ES-I3 (cell line): ENCODE data around the gene SUCO.
"Not testable (repeated sequence)": the region's sequence is repeated elsewhere in the genome, so short reads cannot be mapped to it uniquely, and the experiment has no call there.

Experiments used
- H3K36me3 ChIP-seq: 2 replicates; pipeline ENCODE4 v1.6.1; 2013; ENCODE audit warnings: mild to moderate bottlenecking, low read length, control low read depth, moderate library complexity; ENCODE audit not compliant: insufficient read depth
- H3K4me1 ChIP-seq: 2 replicates; pipeline ENCODE4 v1.6.1; 2013; ENCODE audit warnings: mild to moderate bottlenecking, control low read depth, low read length; ENCODE audit not compliant: insufficient read depth
- H3K9ac ChIP-seq: 2 replicates; pipeline ENCODE4 v1.6.1; 2013; ENCODE audit warnings: low read depth, mild to moderate bottlenecking, low read length, moderate library complexity
- H3K9me3 ChIP-seq: 2 replicates; pipeline ENCODE4 v1.6.1; 2013; ENCODE audit warnings: mild to moderate bottlenecking, low read length, moderate library complexity; ENCODE audit not compliant: control insufficient read depth, insufficient read depth

SUCO gene

DNA sequence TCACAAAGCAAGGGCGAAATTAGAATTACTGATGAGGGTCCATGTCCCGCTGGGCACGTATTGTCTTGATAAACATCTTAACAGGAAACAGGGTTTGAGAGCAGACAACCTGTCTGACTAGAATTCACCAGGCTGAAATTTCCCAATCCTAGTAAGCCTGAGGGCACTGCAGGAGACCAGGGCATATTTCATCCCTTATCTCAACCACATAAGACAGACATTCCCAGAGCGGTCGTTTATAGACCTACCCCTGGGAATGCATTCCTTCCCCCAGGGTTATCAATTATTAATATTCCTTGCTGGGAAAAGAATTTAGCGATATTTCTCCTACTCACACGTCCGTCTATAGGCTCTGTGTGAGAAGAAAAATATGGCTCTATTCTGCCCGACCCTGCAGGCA lies 87.7 kb downstream of the SUCO start:
- not testable (repeated sequence) for H3K36me3 ChIP-seq, H3K9ac ChIP-seq, H3K9me3 ChIP-seq, H3K4me1 ChIP-seq

DNA sequence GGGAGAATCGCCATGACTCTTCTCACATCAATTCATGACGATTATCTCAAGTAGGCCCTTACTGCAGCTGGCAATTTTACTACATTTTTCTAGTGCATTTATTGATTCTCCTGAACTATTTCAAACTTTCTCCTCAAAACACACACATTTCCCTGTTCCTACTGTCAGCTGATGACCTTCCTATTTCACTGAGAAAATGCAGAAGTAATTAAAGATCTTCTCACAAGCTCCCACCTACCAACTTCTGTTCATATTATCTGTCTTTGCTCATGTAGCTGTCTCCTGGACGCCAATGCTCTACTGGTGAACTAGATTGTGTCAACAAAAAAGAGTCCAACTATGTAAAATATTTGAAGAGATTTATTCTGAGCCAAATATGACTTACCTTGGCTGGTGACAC lies 89.6 kb downstream of the SUCO start:
- H3K36me3 ChIP-seq = no peaks in the 10 kb centered on the region
- peaks cover 4% of the 10 kb centered on the region for H3K9me3 ChIP-seq
- H3K4me1 ChIP-seq = no peaks in the 10 kb centered on the region
- no peak overlapping the region for H3K9ac ChIP-seq

DNA sequence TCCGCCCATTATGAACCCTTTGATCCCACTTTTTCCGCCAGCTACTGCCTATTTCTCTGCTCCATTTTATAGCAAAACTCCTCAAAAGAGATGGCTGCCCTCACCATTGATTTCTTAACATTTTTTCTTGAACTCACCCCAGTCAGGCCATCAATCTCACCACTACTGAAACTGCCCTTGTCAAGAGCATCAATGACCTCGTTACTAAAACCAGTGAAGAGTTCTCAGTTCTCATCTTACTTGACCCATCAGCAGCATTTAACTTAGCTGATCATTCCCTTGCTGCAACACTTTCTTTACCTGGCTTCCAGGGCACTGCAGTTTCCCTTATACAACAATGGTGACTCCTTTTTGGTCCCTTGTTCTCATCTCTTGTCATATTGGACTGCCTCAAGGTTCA lies 90.8 kb downstream of the SUCO start:
- Histone ChIP-seq H3K9me3 (peaks cover 4% of the 10 kb centered on the region), H3K4me1 (no peaks in the 10 kb centered on the region), H3K9ac (no peak overlapping the region), H3K36me3 (no peaks in the 10 kb centered on the region)

DNA sequence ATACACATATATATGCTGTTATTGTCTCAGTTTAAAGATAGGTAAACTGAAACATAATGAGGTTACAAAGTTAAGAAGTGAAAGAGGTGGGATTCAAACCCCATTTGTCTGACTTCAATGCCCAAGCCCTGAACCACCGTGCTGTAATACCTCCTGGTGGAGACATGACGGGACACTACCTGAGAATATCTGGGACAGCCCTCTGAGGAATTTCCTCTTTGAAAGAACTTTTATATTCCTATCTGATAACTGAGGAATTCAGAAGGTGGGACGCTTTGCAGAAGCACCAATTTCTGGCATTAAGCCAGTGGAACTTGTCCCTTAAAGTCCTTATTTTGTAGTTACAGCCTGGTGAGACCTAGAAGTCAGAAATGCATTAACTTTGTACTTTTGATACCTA lies 93.9 kb downstream of the SUCO start:
- Histone ChIP-seq H3K9ac (no peak overlapping the region), H3K4me1 (no peaks in the 10 kb centered on the region), H3K36me3 (no peaks in the 10 kb centered on the region), H3K9me3 (peaks cover 2% of the 10 kb centered on the region; the same call in 1 of the 2 replicates)

DNA sequence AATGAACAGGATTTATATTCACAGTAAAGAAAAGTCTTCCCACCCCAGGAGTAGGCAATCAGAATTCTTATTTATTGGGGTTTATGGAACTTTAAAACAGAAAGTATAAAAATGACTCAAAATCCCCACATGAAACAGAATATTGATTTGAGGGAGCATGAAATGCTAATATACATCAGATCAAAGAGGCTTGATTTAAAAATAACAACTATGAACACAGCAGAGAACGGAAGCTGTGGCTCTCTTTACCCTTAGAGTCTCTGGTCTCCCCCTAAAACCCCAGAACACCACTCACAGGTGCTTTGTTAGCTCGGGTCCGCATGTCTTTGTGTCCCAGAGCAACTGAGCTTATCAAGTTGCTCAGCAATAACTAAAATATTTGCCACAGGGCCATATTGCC lies 94.8 kb downstream of the SUCO start:
- H3K4me1 ChIP-seq = no peaks in the 10 kb centered on the region
- peaks cover 5% of the 10 kb centered on the region; the same call in 1 of the 2 replicates for H3K9me3 ChIP-seq
- H3K36me3 ChIP-seq = no peaks in the 10 kb centered on the region
- no peak overlapping the region for H3K9ac ChIP-seq

DNA sequence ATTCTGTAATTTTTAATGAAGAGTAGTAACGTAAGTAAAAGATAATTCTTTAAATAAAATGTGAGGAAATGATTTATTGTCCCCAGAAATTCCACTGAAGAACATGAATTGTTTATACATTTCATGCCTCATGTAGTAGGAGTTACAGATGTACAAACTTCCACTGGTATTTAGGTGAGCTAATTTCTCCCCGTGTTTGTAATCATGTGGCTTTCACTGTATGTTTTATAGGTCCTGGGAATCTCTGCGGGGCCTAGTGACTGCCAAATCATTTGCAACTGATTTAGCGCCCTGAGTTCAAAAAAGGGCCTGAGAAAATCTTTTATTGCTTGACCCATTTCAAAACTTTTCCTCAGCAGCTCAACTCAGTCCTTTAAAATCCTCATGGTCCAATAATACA lies 95.5 kb downstream of the SUCO start:
- Histone ChIP-seq H3K4me1 (no peaks in the 10 kb centered on the region), H3K9me3 (peaks cover 5% of the 10 kb centered on the region; the same call in 1 of the 2 replicates), H3K36me3 (no peaks in the 10 kb centered on the region), H3K9ac (no peak overlapping the region)

DNA sequence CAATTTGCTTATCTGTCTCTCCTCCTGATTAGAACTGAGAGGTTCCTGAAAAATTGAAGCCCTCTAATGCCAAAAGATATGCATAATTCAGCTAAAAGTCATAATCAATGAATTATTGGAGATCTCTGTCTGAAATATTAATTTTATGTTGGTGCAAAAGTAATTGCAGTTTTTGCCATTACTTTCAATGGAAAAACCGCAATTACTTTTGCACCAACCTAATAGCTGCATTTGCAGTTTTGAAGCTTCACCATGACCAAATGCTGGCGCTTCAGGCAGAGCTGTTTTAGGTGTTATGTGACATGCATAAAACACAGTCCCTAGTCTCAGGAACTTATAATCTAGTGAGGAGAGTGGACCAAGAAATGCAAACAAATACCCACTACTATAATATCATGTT lies 96.2 kb downstream of the SUCO start:
- Histone ChIP-seq H3K9me3 (peaks cover 5% of the 10 kb centered on the region; the same call in 1 of the 2 replicates), H3K9ac (no peak overlapping the region), H3K4me1 (no peaks in the 10 kb centered on the region), H3K36me3 (no peaks in the 10 kb centered on the region)

DNA sequence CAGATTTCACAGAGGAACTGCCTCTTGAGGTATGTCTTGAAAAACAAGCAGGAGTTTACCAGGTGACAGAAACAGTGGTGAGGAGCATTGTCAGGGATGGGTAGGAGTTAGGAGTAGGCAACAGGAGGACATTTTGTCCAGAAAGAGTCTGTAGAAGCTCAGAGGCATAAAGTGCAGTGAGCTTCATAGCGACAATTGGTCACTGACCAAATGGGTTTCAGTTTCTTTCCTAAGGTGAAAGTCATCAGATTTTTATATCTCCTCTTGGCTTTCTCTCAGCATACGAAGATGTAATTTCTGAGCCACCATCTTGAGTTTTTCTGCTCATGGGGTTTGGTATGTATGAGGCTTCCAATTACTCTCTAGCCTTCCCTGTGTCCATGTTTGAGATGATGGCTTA lies 96.7 kb downstream of the SUCO start:
- peaks cover 5% of the 10 kb centered on the region; the same call in 1 of the 2 replicates for H3K9me3 ChIP-seq
- H3K9ac ChIP-seq = no peak overlapping the region
- no peaks in the 10 kb centered on the region for H3K4me1 ChIP-seq
- H3K36me3 ChIP-seq = no peaks in the 10 kb centered on the region

DNA sequence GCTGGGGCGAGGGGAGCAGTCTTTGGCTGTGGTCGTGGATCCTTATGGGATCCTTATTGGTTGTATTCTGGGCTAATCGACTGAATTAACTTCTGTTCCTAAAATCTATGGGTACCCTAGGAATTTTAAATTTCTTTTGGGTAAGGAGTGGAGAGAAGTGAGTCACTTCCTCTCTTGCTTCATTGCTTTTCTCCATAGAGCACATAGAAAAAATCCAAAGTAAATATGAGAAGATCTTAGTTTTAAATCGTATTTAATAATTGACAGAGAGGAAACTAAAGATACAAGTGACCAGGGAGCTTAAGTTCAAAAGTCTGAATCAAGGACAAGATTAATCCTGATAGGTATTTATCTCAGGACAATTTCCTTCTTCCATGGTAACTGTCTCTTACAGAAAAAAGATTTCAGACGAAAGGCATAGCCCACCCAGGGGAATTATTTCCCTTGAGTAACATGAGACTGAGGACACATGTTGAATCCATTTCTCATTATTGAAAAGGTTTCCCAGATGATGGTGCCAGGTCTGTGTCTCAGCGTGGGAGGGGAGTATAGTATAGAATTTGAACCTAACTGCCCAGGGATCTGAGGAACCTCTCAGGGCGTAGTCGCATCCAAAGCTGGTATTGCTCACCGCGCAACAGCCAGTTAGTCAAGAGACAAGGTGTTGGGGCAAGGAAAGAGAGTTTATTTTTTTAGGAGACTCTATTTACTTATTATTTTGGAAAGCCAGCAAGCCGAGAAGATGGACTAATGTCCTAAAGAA lies 97.3 kb downstream of the SUCO start:
- Histone ChIP-seq H3K4me1 (no peaks in the 10 kb centered on the region), H3K9me3 (peaks cover 5% of the 10 kb centered on the region; the same call in 1 of the 2 replicates), H3K36me3 (no peaks in the 10 kb centered on the region), H3K9ac (no peak overlapping the region)

DNA sequence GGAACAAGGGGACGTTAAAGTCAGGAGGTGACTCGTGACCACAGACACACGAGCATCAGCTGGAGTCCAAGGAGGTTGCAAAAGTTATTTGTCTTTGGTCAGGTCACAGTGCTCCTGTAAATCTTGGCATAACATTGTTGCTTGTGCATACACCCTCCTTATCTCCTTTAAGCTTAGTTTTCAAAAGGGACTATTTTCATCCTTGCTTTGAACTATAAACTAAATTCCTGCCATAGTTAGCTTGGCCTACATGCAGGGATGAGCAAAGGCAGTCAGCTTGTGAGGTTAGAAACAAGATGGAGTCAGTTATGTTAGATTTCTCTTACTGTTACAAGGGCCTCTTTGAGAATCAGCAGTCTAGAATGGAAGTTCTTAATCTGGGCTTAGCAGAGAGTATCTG lies 97.9 kb downstream of the SUCO start:
- H3K9me3 ChIP-seq = peaks cover 5% of the 10 kb centered on the region; the same call in 1 of the 2 replicates
- H3K36me3 ChIP-seq = no peaks in the 10 kb centered on the region
- no peak overlapping the region for H3K9ac ChIP-seq
- no peaks in the 10 kb centered on the region for H3K4me1 ChIP-seq

DNA sequence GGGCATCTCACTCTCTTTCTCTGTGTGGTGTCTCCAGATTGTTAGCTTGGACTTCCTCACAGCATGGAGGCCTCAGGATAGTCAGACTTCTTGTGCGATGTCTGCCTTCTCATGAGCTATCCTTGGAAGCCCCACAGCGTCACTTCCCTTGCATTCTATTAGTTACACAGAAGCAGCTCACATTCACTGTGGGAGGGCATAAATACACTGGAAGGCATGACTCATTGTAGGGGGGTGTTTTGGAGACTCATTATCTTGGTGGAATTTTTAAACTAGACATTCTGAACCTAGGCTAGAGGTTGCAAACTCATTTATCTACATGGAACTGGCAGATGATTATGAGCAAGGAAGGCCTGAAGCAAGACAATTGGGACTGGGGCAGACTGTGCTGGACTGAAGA lies 104.6 kb downstream of the SUCO start:
- H3K36me3 ChIP-seq = no peaks in the 10 kb centered on the region
- peaks cover 5% of the 10 kb centered on the region for H3K9me3 ChIP-seq
- H3K4me1 ChIP-seq = peaks cover 12% of the 10 kb centered on the region
- H3K9ac ChIP-seq = no peak overlapping the region

DNA sequence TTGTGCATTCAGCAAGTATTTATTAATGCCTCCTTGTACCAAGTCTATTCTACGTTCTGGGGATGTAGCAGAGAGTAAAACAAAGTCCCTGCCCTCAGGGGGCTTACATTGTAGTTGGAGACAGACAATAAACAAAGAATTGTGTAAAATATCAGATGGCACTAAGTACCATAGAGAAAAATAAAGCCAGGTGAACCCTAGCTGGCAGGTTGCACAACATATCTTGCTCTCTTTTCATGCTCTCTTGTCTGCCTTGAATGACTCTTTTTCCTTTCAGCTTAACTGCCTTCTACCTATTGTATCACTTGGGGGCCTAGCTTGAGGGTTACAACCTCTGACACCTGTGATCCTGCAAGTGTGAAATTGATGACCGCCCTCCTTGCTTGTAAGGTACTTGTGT lies 105.3 kb downstream of the SUCO start:
- H3K9ac ChIP-seq = no peak overlapping the region

DNA sequence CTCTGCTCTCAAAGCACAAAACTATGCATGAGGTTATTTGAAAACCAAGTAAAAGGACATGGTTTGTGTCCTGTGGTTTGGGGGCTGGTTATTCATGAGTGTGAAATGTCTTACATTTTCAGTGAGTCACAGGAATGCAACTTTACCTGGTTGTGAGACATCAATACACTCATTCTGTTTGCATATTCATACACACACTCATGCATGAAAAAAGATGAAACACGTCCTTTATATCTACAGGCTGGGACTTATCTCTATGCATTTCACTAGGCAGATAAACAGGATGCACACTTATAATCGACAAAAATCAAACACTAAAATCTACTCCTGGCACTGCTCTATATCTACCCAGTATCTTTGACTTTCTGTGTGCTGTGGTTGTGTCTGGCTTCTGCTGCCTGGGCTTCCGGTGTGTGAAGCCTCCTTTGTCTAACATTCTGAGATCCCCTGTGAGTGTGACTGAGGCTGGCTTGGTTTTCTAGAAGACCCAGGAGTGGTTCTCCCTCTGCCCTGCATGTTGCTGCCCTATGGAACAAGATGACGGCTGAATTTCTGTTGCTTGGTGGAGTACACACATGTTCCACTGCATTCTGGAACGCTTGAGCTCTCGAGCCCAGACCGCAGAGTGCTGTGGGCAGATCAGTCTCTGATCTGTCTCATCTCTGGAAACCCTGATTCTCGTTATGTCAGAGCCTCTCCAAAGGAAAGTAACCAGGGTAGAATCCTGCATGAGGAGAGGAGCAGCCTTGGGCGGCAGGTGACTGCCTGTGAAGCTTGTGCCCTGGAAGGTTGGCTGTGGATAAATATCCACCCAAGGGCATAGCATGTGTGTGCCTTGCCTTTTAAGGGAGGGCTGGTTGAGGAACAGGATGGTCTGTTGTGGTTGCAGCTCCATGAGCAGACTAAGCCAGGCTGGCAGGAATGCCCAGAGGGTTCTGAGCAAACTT lies 106.2 kb downstream of the SUCO start:
- Histone ChIP-seq H3K4me1 (peaks cover 16% of the 10 kb centered on the region), H3K9ac (no peak overlapping the region)

More for the DNA sequence above, 105.3 kb downstream of the SUCO start:
- Histone ChIP-seq H3K4me1 (peaks cover 12% of the 10 kb centered on the region), H3K9me3 (peaks cover 5% of the 10 kb centered on the region), H3K36me3 (no peaks in the 10 kb centered on the region)

DNA sequence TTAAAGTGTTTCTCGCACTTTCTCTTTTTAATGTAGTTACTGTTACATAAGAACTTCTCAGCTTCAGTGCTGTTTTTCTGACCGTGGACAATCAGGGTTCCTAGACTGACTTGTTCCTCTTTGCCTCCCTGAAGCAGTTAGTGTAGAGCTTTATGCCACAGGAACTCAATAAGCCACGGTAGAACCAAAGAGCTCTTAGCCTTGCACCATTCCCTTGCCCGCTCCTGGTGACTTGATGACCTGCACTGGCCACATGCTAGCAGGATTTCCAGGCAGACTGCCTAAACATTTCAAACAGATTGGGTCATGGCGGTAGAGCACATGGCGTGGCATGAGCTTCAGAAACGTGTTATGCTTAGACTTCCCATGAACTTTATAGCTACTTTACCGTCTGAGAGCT lies 107.2 kb downstream of the SUCO start:
- Histone ChIP-seq H3K4me1 (peaks cover 16% of the 10 kb centered on the region), H3K36me3 (no peaks in the 10 kb centered on the region), H3K9ac (no peak overlapping the region), H3K9me3 (peaks cover 5% of the 10 kb centered on the region)

More for the DNA sequence above, 106.2 kb downstream of the SUCO start:
- Histone ChIP-seq H3K9me3 (peaks cover 5% of the 10 kb centered on the region), H3K36me3 (no peaks in the 10 kb centered on the region)
